DMS153 treated with DMSO at 0.1 percent for 48 hours (cell line): Measurements from ENCODE around the gene AOC3.
"Not testable (repeated sequence)": the region's sequence is repeated elsewhere in the genome, so short reads cannot be mapped to it uniquely, and the experiment has no call there.

Experiments used
- DNase-seq: peaks from one replicate; lab custom pipeline; 2025; ENCODE audit not compliant: unreplicated experiment; lab: John Stamatoyannopoulos, UW

Gene AOC3

GRCh38 chr17:42843358-42843934 lies 7.6 kb upstream of the AOC3 start:
- DNase-seq, result peak; percentile 46

- no peak for DNase-seq
Measured at GRCh38 chr17:42844271-42844670, 6.7 kb upstream of the AOC3 start, which contains the start of gene AOC2. Gene AOC2, plus strand, starts transcription at chr17:42844580. Its CDS starts 47 bp downstream, at chr17:42844627.

GRCh38 chr17:42844761-42845555 lies 6.0 kb upstream of the AOC3 start:
- no peak for DNase-seq

GRCh38 chr17:42845556-42845917 lies 5.5 kb upstream of the AOC3 start:
- no peak for DNase-seq

- DNase-seq, result no peak
Measured at GRCh38 chr17:42845918-42846593, 4.9 kb upstream of the AOC3 start.

- DNase-seq, result no peak
Measured at GRCh38 chr17:42846594-42847280, 4.3 kb upstream of the AOC3 start.

GRCh38 chr17:42848093-42848492 lies 2.9 kb upstream of the AOC3 start:
- no peak for DNase-seq

- DNase-seq, result no peak
Measured at GRCh38 chr17:42849031-42849430, 2.0 kb upstream of the AOC3 start.

- DNase-seq, result no peak
Measured at GRCh38 chr17:42849451-42850181, 1.4 kb upstream of the AOC3 start.

- DNase-seq, result not testable (repeated sequence)
Measured at GRCh38 chr17:42851371-42852240, 607 bp downstream of the AOC3 start.

GRCh38 chr17:42852351-42852750 lies 1.4 kb downstream of the AOC3 start:
- no peak for DNase-seq

- no peak for DNase-seq
Measured at GRCh38 chr17:42853004-42853403, 2.0 kb downstream of the AOC3 start.

- no peak for DNase-seq
Measured at GRCh38 chr17:42853597-42853967, 2.6 kb downstream of the AOC3 start.

- no peak for DNase-seq
Measured at GRCh38 chr17:42853968-42854790, 3.2 kb downstream of the AOC3 start.

- no peak for DNase-seq
Measured at GRCh38 chr17:42855048-42855596, 4.1 kb downstream of the AOC3 start.

- DNase-seq, result not testable (repeated sequence)
Measured at GRCh38 chr17:42856093-42856492, 5.1 kb downstream of the AOC3 start.

GRCh38 chr17:42856516-42856915 lies 5.5 kb downstream of the AOC3 start:
- DNase-seq, result not testable (repeated sequence)

- no peak for DNase-seq
Measured at GRCh38 chr17:42857389-42857788, 6.4 kb downstream of the AOC3 start.

- no peak for DNase-seq
Measured at GRCh38 chr17:42865638-42866094, 14.7 kb downstream of the AOC3 start.
